Measurements from ENCODE around the gene ASPA. TPM values are rescaled to one million over a fixed set of nuclear protein-coding genes. Genes with fewer than 3 reads are reported as not detected.
A peak's percentile ranks its signal among the peaks of the same experiment; 100 is the strongest.

Gene ASPA
- total and polyA plus RNA-seq, 10 of the 15 experiments (the other 5 are each of a cell fraction or from before 2014, with no cell fraction given) = 0.04 to 0.30 TPM; not detected in 8

DNA sequence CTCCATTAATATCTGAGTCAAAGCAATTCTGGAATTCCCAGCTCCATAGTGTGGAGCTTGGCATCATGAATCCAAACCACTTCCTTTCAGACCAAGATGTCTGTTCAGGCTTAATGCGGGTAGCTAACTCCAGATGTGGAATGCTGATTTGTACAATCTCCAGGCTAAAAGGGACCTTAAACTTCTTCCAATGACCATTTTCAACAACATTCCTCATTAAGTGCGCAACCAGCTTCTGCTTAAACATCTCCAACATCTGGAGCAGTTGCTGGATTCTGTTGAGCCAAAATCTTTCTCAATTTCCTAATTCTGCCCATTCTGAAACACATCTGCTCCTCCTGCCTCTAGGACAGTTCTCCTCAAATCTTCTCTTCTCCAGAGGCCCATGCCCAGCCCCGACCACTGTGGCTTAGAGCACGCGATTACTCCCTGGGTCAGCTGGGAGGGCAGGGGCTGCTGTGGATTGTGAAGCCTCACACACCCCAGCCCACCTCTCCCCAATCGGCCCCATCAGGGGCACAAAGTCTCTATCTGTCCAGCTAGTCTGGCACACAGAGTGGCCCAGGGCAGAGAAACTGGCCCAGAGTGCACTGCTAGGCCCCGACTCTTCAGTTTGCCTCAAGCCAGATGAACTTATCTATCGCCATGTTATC is 36.2 kb downstream of the ASPA start:
- TF ChIP-seq ZBED1 (IDR thresholded peaks at IDR 0.05; ENCODE audit: borderline replicate concordance) (no peak), POLR2AphosphoS5 (IDR thresholded peaks at IDR 0.05; ENCODE audit: low read length) (no peak), SMARCA5 (IDR thresholded peaks at IDR 0.05) (no peak), ZNF622 (IDR thresholded peaks at IDR 0.05) (no peak), ZNF384 (IDR thresholded peaks at IDR 0.05; ENCODE audit: borderline replicate concordance, low read depth, low read length) (no peak), POLR2AphosphoS2 (IDR thresholded peaks at IDR 0.05; ENCODE audit: low read depth, low read length) (no peak), RFX5 (IDR thresholded peaks at IDR 0.05; ENCODE audit: low read depth, low read length) (no peak), EP300 (IDR thresholded peaks at IDR 0.05; ENCODE audit: borderline replicate concordance in 1 of 2, control insufficient read depth in 1 of 2, low read depth in 2 of 2, low read length in 2 of 2) (no peak), YBX1 (IDR thresholded peaks at IDR 0.05) (no peak), SMAD1 (IDR thresholded peaks at IDR 0.05; ENCODE audit: low read depth, partially characterized antibody) (no peak), TBL1XR1 (IDR thresholded peaks at IDR 0.05; ENCODE audit: low read depth, low read length) (no peak), JUNB (IDR thresholded peaks at IDR 0.05) (no peak)
- TF ChIP-seq, protein P1, sequence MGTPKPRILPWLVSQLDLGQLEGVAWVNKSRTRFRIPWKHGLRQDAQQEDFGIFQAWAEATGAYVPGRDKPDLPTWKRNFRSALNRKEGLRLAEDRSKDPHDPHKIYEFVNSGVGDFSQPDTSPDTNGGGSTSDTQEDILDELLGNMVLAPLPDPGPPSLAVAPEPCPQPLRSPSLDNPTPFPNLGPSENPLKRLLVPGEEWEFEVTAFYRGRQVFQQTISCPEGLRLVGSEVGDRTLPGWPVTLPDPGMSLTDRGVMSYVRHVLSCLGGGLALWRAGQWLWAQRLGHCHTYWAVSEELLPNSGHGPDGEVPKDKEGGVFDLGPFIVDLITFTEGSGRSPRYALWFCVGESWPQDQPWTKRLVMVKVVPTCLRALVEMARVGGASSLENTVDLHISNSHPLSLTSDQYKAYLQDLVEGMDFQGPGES (IDR thresholded peaks at IDR 0.05) = no peak
- TF ChIP-seq, protein P2, sequence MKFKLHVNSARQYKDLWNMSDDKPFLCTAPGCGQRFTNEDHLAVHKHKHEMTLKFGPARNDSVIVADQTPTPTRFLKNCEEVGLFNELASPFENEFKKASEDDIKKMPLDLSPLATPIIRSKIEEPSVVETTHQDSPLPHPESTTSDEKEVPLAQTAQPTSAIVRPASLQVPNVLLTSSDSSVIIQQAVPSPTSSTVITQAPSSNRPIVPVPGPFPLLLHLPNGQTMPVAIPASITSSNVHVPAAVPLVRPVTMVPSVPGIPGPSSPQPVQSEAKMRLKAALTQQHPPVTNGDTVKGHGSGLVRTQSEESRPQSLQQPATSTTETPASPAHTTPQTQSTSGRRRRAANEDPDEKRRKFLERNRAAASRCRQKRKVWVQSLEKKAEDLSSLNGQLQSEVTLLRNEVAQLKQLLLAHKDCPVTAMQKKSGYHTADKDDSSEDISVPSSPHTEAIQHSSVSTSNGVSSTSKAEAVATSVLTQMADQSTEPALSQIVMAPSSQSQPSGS (IDR thresholded peaks at IDR 0.05; ENCODE audit: low read length) = no peak
- TF ChIP-seq, protein P3, sequence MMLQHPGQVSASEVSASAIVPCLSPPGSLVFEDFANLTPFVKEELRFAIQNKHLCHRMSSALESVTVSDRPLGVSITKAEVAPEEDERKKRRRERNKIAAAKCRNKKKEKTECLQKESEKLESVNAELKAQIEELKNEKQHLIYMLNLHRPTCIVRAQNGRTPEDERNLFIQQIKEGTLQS (IDR thresholded peaks at IDR 0.05; ENCODE audit: borderline replicate concordance, extremely low read depth, low read depth, low read length) = no peak
- intact Hi-C loops (cut with micrococcal nuclease; ENCODE audit: unreplicated experiment) = no loop called here
- no peak for DNase-seq (ENCODE audit: low read depth, low spot score)
- Histone ChIP-seq H3K27me3 (replicated peaks in 1 of 2; ENCODE audit: control insufficient read depth in 2 of 2, insufficient read depth in 2 of 2, low read length in 1 of 2) (no peaks in the 10 kb centered on the region), H3K36me3 (ENCODE audit: control insufficient read depth in 2 of 2, insufficient read depth in 2 of 2, low read length in 1 of 2) (no peaks in the 10 kb centered on the region; a peak in 1 of 4 replicates), H3K9ac (ENCODE audit: control insufficient read depth, insufficient read depth, low read length) (no peak overlapping the region), H3K27ac (ENCODE audit: control insufficient read depth, insufficient read depth) (no peak overlapping the region), H3K9me3 (replicated peaks; ENCODE audit: control insufficient read depth, insufficient read depth, low read length) (no peaks in the 10 kb centered on the region), H3K4me2 (ENCODE audit: control insufficient read depth, insufficient read depth) (no peak overlapping the region), H4K20me1 (ENCODE audit: control insufficient read depth, insufficient read depth) (no peaks in the 10 kb centered on the region), H3K79me2 (ENCODE audit: control insufficient read depth, insufficient read depth, low read length) (no peaks in the 10 kb centered on the region), H3K4me1 (ENCODE audit: control insufficient read depth, insufficient read depth, low read length) (no peaks in the 10 kb centered on the region), H3K4me3 (no peak overlapping the region), H2AFZ (ENCODE audit: control insufficient read depth, low read depth, low read length) (no peak overlapping the region)
- TSS peak; percentile 63 for BruUV-seq (replicated peaks)
- in situ Hi-C loops (cut with MboI) = no loop called here
- ChIA-PET CTCF (interaction anchor here (0.6 kb wide), 1 partner anchor 352 kb away, joined by 3 read pairs; no protein-coding TSS in a partner anchor), SMC1A (ENCODE audit: uncharacterized antibody, unreplicated experiment) (no interaction called here), RAD21 (ENCODE audit: unreplicated experiment) (no interaction called here), POLR2A (no interaction called here)
- 64% methylated on average over 8 of the region's 8 CpGs for WGBS (ENCODE audit: insufficient coverage, insufficient replicate concordance, low lambda C conversion rate, missing lambda C conversion rate)
- no peak for FAIRE-seq
- no peak for ATAC-seq

Measured in GM12878 (cell line).